ENCODE data around the gene CSTF1.

The CSTF1 gene

DNA sequence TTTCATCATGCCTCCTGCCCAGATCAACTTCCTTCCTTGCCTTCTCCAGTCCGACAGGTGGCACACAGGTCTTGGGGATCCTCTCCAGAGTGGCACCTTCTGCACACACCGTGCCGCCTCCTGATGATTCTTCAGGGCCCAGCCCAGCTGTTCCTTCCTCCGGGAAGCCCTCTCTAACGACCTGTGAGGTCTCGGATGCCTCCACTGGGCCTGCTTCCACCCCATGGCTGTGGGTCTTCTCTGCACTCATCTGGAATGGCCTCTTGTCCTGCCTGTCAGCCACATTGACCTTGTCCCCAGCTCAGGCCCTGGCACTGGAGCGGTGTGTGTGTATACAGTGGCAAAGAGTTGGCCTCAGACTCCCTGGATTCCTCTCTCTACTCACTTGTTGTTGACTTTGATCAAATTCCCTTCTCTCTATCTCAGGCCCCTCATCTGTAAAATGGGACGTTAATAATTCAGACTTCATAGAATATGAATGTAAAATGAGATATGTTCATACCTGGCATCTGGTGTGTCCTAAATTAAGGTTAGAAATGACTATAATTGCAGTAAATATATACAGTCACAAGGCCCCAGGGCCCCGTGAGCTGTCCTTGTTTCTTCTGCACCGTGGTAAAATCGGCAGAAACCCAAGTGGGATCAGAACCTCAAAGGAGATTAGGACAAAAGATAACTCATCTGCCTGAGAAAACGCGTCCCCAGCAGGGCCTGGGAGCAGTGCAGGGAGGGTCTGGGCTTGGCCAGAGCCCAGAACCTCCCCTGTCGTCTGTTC lies 32.1 kb upstream of the CSTF1 start:
- Histone ChIP-seq H3K79me2 (ENCODE audit: low read length) (no peaks in the 10 kb centered on the region), H3K4me3 (ENCODE audit: low read length) (no peak overlapping the region), H3K27ac (ENCODE audit: low read length) (no peak overlapping the region), H3K4me1 (ENCODE audit: low read length) (no peaks in the 10 kb centered on the region), H3K4me2 (ENCODE audit: low read depth, low read length) (no peak overlapping the region), H3K9me2 (replicated peaks; ENCODE audit: insufficient read depth, low read length) (no peaks in the 10 kb centered on the region), H3K27me3 (replicated peaks; ENCODE audit: insufficient read depth, low read length) (no peaks in the 10 kb centered on the region), H3K9me3 (replicated peaks; ENCODE audit: insufficient read depth, low read length) (no peaks in the 10 kb centered on the region), H3K9ac (ENCODE audit: low read length) (no peak overlapping the region), H4K20me1 (ENCODE audit: insufficient read depth, low read length) (no peaks in the 10 kb centered on the region), H2AFZ (ENCODE audit: low read length) (no peak overlapping the region), H3F3A (ENCODE audit: insufficient read depth, low read length) (no peaks in the 10 kb centered on the region), H3K36me3 (replicated peaks; ENCODE audit: insufficient read depth, low read length) (no peaks in the 10 kb centered on the region)
- no peak for DNase-seq
- TF ChIP-seq, protein P1, sequence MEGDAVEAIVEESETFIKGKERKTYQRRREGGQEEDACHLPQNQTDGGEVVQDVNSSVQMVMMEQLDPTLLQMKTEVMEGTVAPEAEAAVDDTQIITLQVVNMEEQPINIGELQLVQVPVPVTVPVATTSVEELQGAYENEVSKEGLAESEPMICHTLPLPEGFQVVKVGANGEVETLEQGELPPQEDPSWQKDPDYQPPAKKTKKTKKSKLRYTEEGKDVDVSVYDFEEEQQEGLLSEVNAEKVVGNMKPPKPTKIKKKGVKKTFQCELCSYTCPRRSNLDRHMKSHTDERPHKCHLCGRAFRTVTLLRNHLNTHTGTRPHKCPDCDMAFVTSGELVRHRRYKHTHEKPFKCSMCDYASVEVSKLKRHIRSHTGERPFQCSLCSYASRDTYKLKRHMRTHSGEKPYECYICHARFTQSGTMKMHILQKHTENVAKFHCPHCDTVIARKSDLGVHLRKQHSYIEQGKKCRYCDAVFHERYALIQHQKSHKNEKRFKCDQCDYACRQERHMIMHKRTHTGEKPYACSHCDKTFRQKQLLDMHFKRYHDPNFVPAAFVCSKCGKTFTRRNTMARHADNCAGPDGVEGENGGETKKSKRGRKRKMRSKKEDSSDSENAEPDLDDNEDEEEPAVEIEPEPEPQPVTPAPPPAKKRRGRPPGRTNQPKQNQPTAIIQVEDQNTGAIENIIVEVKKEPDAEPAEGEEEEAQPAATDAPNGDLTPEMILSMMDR (IDR thresholded peaks at IDR 0.05; ENCODE audit: low read length) = no peak
- TF ChIP-seq EZH2 (optimal IDR thresholded peaks at IDR 0.05; ENCODE audit: low read depth, low read length) (no peak), EZH2phosphoT487 (IDR thresholded peaks at IDR 0.05; ENCODE audit: low read length) (no peak)

DNA sequence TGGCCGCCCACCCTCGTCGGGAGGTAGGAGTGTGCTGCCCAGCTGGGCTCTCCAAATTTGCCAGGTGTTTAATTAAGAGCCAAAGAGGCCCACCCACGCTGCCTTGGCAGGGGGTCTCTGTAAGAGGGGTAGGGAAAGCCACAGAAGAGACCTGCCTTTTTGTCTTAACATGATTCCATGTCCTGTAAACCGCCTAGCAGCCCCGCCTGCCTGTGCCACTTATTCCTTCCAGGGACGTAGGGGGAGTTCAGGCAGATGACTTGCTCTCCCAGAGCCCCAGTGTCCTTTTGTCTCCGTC lies 31.6 kb upstream of the CSTF1 start:
- Histone ChIP-seq H3K9me3 (replicated peaks; ENCODE audit: insufficient read depth, low read length) (no peaks in the 10 kb centered on the region), H3K4me1 (ENCODE audit: low read length) (no peaks in the 10 kb centered on the region), H3K27ac (ENCODE audit: low read length) (no peak overlapping the region), H3K27me3 (replicated peaks; ENCODE audit: insufficient read depth, low read length) (no peaks in the 10 kb centered on the region), H3F3A (ENCODE audit: insufficient read depth, low read length) (no peaks in the 10 kb centered on the region), H3K9me2 (replicated peaks; ENCODE audit: insufficient read depth, low read length) (no peaks in the 10 kb centered on the region), H4K20me1 (ENCODE audit: insufficient read depth, low read length) (no peaks in the 10 kb centered on the region), H3K9ac (ENCODE audit: low read length) (no peak overlapping the region), H3K4me2 (ENCODE audit: low read depth, low read length) (no peak overlapping the region), H3K36me3 (replicated peaks; ENCODE audit: insufficient read depth, low read length) (no peaks in the 10 kb centered on the region), H2AFZ (ENCODE audit: low read length) (no peak overlapping the region), H3K4me3 (ENCODE audit: low read length) (no peak overlapping the region), H3K79me2 (ENCODE audit: low read length) (no peaks in the 10 kb centered on the region)
- TF ChIP-seq EZH2 (optimal IDR thresholded peaks at IDR 0.05; ENCODE audit: low read depth, low read length) = no peak
- TF ChIP-seq, protein P1 (IDR thresholded peaks at IDR 0.05; ENCODE audit: low read length) = no peak
- TF ChIP-seq EZH2phosphoT487 (IDR thresholded peaks at IDR 0.05; ENCODE audit: low read length) = no peak
- DNase-seq = no peak

DNA sequence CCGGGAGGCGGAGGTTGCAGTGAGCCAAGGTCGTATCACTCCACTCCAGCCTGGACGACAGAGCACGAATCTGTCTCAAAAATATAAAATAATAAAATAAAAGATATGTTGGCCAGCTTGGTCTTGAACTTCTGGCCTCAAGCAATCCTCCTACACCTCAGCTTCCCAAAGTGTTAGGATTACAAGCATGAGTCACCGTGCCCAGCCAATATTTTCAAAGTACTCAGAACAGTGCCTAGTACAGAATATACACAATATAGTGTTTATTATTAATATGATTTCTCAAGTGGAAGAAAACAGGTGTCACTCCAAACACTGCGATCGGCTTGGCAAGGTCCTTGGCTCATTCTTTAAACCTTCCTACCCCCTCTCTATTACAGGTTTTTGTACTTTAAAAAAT lies 30.5 kb upstream of the CSTF1 start:
- Histone ChIP-seq H3K36me3 (replicated peaks; ENCODE audit: insufficient read depth, low read length) (no peaks in the 10 kb centered on the region), H3K27me3 (replicated peaks; ENCODE audit: insufficient read depth, low read length) (no peaks in the 10 kb centered on the region), H3K9ac (ENCODE audit: low read length) (no peak overlapping the region), H3K4me1 (ENCODE audit: low read length) (no peaks in the 10 kb centered on the region), H2AFZ (ENCODE audit: low read length) (no peak overlapping the region), H3K27ac (ENCODE audit: low read length) (no peak overlapping the region), H3K79me2 (ENCODE audit: low read length) (no peaks in the 10 kb centered on the region), H3K9me3 (replicated peaks; ENCODE audit: insufficient read depth, low read length) (no peaks in the 10 kb centered on the region), H3F3A (ENCODE audit: insufficient read depth, low read length) (no peaks in the 10 kb centered on the region), H3K4me2 (ENCODE audit: low read depth, low read length) (no peak overlapping the region), H3K9me2 (replicated peaks; ENCODE audit: insufficient read depth, low read length) (no peaks in the 10 kb centered on the region), H3K4me3 (ENCODE audit: low read length) (no peak overlapping the region), H4K20me1 (ENCODE audit: insufficient read depth, low read length) (no peaks in the 10 kb centered on the region)
- no peak for DNase-seq
- no peak for TF ChIP-seq EZH2phosphoT487 (IDR thresholded peaks at IDR 0.05; ENCODE audit: low read length)
- TF ChIP-seq, protein P1 (IDR thresholded peaks at IDR 0.05; ENCODE audit: low read length) = no peak

All from MM.1S (cell line).